Trophoblast cell (in vitro differentiated cells and primary cell): ENCODE results near the gene PARVA.
A peak's percentile ranks its signal among the peaks of the same experiment; 100 is the strongest.

Source experiments
- DNase-seq, 2 donors: peaks; one replicate each; pipeline ENCODE4 v3.0.0-alpha.2; 2016
- H2AFZ ChIP-seq: 2 replicates; pipeline ENCODE4 v1.6.1; 2013; ENCODE audit warnings: low read length, moderate library complexity, mild to moderate bottlenecking; ENCODE audit not compliant: insufficient read depth, poor library complexity
- H2AK5ac ChIP-seq: 2 replicates; pipeline ENCODE4 v1.6.1; 2013; ENCODE audit warnings: mild to moderate bottlenecking, low read length
- H2BK120ac ChIP-seq: 2 replicates; pipeline ENCODE4 v1.6.1; 2013; ENCODE audit warnings: low read length, mild to moderate bottlenecking, moderate library complexity; ENCODE audit not compliant: insufficient read depth, poor library complexity
- H2BK12ac ChIP-seq: 2 replicates; pipeline ENCODE4 v1.6.1; 2013; ENCODE audit warnings: mild to moderate bottlenecking, low read length, moderate library complexity
- H2BK5ac ChIP-seq: 2 replicates; pipeline ENCODE4 v1.6.1; 2013; ENCODE audit warnings: low read length, low read depth, moderate library complexity, mild to moderate bottlenecking; ENCODE audit not compliant: poor library complexity
- H3K14ac ChIP-seq: 2 replicates; pipeline ENCODE4 v1.6.1; 2013; ENCODE audit warnings: mild to moderate bottlenecking, low read length
- H3K18ac ChIP-seq: 2 replicates; pipeline ENCODE4 v1.6.1; 2013; ENCODE audit warnings: mild to moderate bottlenecking, low read length
- H3K23ac ChIP-seq: 2 replicates; pipeline ENCODE4 v1.6.1; 2013; ENCODE audit warnings: low read length
- H3K27ac ChIP-seq: 2 replicates; pipeline ENCODE4 v1.5.1; 2013; ENCODE audit warnings: low read depth, mild to moderate bottlenecking, inconsistent platforms, low read length, moderate library complexity
- H3K27me3 ChIP-seq: 2 replicates; pipeline ENCODE4 v1.6.1; 2013; ENCODE audit warnings: inconsistent platforms, mild to moderate bottlenecking, low read length, moderate library complexity; ENCODE audit not compliant: insufficient read depth
- H3K36me3 ChIP-seq, 2 experiments: 1 replicate in 1 of 2; 2 replicates in 1 of 2; pipeline ENCODE4 v1.6.1; 2013; ENCODE audit warnings: low read length in 2 of 2, mild to moderate bottlenecking in 2 of 2, moderate library complexity in 1 of 2; ENCODE audit not compliant: insufficient read depth in 2 of 2, control insufficient read depth in 1 of 2
- H3K4ac ChIP-seq: 2 replicates; pipeline ENCODE4 v1.6.1; 2013; ENCODE audit warnings: low read depth, mild to moderate bottlenecking, low read length, moderate library complexity
- H3K4me1 ChIP-seq, 2 experiments: 1 replicate in 1 of 2; 2 replicates in 1 of 2; pipeline ENCODE4 v1.6.1; 2013; ENCODE audit warnings: low read length in 2 of 2, mild to moderate bottlenecking in 2 of 2, moderate library complexity in 1 of 2; ENCODE audit not compliant: insufficient read depth in 2 of 2, control insufficient read depth in 1 of 2
- H3K4me2 ChIP-seq: 2 replicates; pipeline ENCODE4 v1.6.1; 2013; ENCODE audit warnings: inconsistent platforms, mild to moderate bottlenecking, low read length, moderate library complexity
- H3K4me3 ChIP-seq: 2 replicates; pipeline ENCODE4 v1.5.1; 2013; ENCODE audit warnings: mild to moderate bottlenecking, low read depth, low read length, inconsistent platforms
- H3K79me1 ChIP-seq: one replicate; pipeline ENCODE4 v1.6.1; 2013; ENCODE audit warnings: low read length
- H3K79me2 ChIP-seq: 2 replicates; pipeline ENCODE4 v1.6.1; 2013; ENCODE audit warnings: low read length, mild to moderate bottlenecking; ENCODE audit not compliant: control insufficient read depth, insufficient read depth, poor library complexity
- H3K9ac ChIP-seq: 2 replicates; pipeline ENCODE4 v1.6.1; 2013; ENCODE audit warnings: mild to moderate bottlenecking, low read length
- H3K9me3 ChIP-seq: 2 replicates; pipeline ENCODE4 v1.6.1; 2013; ENCODE audit warnings: low read depth, mild to moderate bottlenecking, control low read depth, inconsistent platforms, low read length; ENCODE audit not compliant: insufficient read depth
- H4K12ac ChIP-seq: 2 replicates; pipeline ENCODE4 v1.6.1; 2013; ENCODE audit warnings: low read depth, mild to moderate bottlenecking, low read length, moderate library complexity
- H4K8ac ChIP-seq: 2 replicates; pipeline ENCODE4 v1.6.1; 2013; ENCODE audit warnings: low read depth, mild to moderate bottlenecking, low read length, moderate library complexity
- H4K91ac ChIP-seq: one replicate; pipeline ENCODE4 v1.6.1; 2013; ENCODE audit warnings: low read depth, mild to moderate bottlenecking, low read length, moderate library complexity
- WGBS: extraction: QIAGEN DNeasy Blood & Tissue Kit; methylation state at CpG from one replicate; pipeline ENCODE4 v1.1.7; 2013; ENCODE audit warnings: missing lambda C conversion rate; ENCODE audit not compliant: insufficient read length, insufficient coverage; ENCODE audit errors: extremely low coverage; 5-methylcytosine and 5-hydroxymethylcytosine counted together

PARVA gene

GRCh38 chr11:12420706-12421105 is 43.3 kb downstream of the PARVA start:
- Histone ChIP-seq H2AK5ac (no peak overlapping the region), H2BK12ac (no peak overlapping the region), H2AFZ (no peak overlapping the region), H3K4me3 (no peak overlapping the region), H4K91ac (no peak overlapping the region), H3K4me1 (peaks cover 7 to 12% of the 10 kb centered on the region in 2 experiments), H3K27me3 (no peaks in the 10 kb centered on the region), H2BK5ac (no peak overlapping the region), H3K18ac (no peak overlapping the region), H3K79me2 (peaks cover 7% of the 10 kb centered on the region), H4K8ac (no peak overlapping the region), H3K79me1 (peaks cover 9% of the 10 kb centered on the region), H3K4me2 (no peak overlapping the region), H3K27ac (no peak overlapping the region), H3K9ac (no peak overlapping the region), H3K9me3 (no peaks in the 10 kb centered on the region), H3K4ac (no peak overlapping the region), H4K12ac (no peak overlapping the region), H3K14ac (no peak overlapping the region), H3K36me3 (no peaks in the 10 kb centered on the region), H2BK120ac (no peak overlapping the region), H3K23ac (no peak overlapping the region)
- no peak for DNase-seq
- WGBS, result no CpG with 5 or more reads among the region's 6 CpGs

DNA sequence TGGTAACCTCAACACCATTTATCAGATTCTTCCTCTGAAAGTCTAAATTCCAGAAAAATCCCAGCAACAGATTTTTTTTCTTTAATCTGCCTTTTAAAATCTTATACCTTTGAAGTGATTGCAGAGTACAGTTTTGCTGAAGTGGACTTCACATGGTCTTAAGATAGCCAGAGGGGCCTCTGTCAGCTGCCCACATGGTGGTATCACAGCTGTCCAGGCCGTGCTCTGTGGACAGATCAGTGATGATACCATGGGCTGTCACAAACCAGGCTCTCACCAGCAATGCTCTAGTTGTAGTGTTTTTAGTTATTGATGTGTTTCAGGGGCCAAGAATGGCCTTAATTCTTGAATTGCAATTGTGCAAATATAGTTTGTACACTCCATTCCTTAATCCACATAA is 44.0 kb downstream of the PARVA start:
- Histone ChIP-seq H2AFZ (no peak overlapping the region), H3K4me3 (no peak overlapping the region), H3K4me2 (no peak overlapping the region), H2BK120ac (no peak overlapping the region), H4K8ac (no peak overlapping the region), H3K4me1 (peaks cover 7 to 10% of the 10 kb centered on the region in 2 experiments), H4K91ac (no peak overlapping the region), H2BK12ac (no peak overlapping the region), H3K27me3 (no peaks in the 10 kb centered on the region), H3K79me2 (peaks cover 7% of the 10 kb centered on the region), H4K12ac (no peak overlapping the region), H3K9ac (no peak overlapping the region), H3K27ac (no peak overlapping the region), H3K23ac (no peak overlapping the region), H3K4ac (no peak overlapping the region), H3K79me1 (peaks cover 8% of the 10 kb centered on the region), H3K9me3 (no peaks in the 10 kb centered on the region), H3K18ac (no peak overlapping the region), H3K36me3 (peaks cover 0 to 2% of the 10 kb centered on the region in 2 experiments), H2AK5ac (no peak overlapping the region), H3K14ac (no peak overlapping the region), H2BK5ac (no peak overlapping the region)
- DNase-seq, result peak; percentile 54 to 78
- no CpG with 5 or more reads among the region's 1 CpG for WGBS

DNA sequence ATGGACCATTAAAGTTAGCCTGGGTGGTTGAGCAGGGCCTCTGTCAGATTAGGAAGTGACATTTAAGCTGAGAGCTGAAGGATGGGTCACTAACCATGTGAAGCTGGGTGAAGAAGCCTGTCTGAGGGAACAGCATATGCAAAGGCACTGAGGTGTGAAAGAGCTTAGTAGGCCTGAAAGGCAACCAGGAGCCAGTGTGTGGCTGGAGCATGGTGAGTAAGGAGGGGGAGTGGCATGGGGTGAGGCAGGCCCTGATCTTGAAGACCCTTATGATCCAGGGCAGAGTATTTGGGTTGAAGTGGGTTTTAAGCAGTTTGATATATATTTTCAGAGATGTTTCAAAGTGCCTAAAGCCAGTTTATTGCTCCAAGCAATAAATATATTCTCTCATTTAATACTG is 48.8 kb downstream of the PARVA start:
- no peak for DNase-seq
- Histone ChIP-seq H2BK12ac (no peak overlapping the region), H4K91ac (no peak overlapping the region), H3K27ac (no peak overlapping the region), H4K8ac (no peak overlapping the region), H2AFZ (no peak overlapping the region), H2BK5ac (no peak overlapping the region), H2AK5ac (no peak overlapping the region), H3K18ac (peak overlapping the region; percentile 50), H3K79me2 (no peaks in the 10 kb centered on the region), H3K79me1 (no peaks in the 10 kb centered on the region), H3K4me3 (no peak overlapping the region), H3K14ac (no peak overlapping the region), H3K4me1 (peaks cover 2 to 3% of the 10 kb centered on the region in 2 experiments), H2BK120ac (no peak overlapping the region), H3K4me2 (no peak overlapping the region), H3K9me3 (no peaks in the 10 kb centered on the region), H4K12ac (no peak overlapping the region), H3K23ac (no peak overlapping the region), H3K27me3 (no peaks in the 10 kb centered on the region), H3K4ac (peak overlapping the region; percentile 37), H3K9ac (no peak overlapping the region), H3K36me3 (peaks cover 0 to 2% of the 10 kb centered on the region in 2 experiments)

DNA sequence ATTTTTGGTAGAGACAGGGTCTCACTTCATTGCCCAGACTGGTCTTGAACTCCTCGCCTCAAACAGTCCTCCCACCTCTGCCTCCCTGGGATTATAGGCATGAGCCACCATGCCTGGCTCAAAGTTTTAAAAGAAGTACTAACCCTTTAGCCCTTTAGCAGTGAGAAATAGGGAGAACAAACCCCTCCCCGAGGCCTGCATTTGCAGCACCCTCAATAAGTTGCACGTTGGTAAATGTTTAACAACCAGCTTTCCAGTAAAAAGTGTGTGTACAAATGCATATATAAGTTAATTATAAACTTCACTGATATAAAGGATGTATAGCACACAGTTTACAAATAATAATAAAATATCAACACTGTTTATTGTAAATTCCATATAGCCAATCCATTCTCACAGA is 51.8 kb downstream of the PARVA start:
- no peak overlapping the region for H3K23ac ChIP-seq
- no peak overlapping the region for H3K14ac ChIP-seq
- H3K9ac ChIP-seq, result no peak overlapping the region
- H3K4me2 ChIP-seq, result no peak overlapping the region
- peak overlapping the region; percentile 39 for H3K4ac ChIP-seq
- no peaks in the 10 kb centered on the region for H3K9me3 ChIP-seq
- no peak overlapping the region for H2BK5ac ChIP-seq
- no peak overlapping the region for H3K18ac ChIP-seq
- H3K27me3 ChIP-seq, result no peaks in the 10 kb centered on the region
- H3K79me2 ChIP-seq, result peaks cover 2% of the 10 kb centered on the region
- H2BK12ac ChIP-seq, result no peak overlapping the region
- no peak overlapping the region for H2AFZ ChIP-seq
- H4K91ac ChIP-seq, result no peak overlapping the region
- no peak overlapping the region for H3K4me3 ChIP-seq
- H3K27ac ChIP-seq, result no peak overlapping the region
- no peak overlapping the region for H2BK120ac ChIP-seq
- H3K79me1 ChIP-seq, result peaks cover 3% of the 10 kb centered on the region
- no peak overlapping the region for H2AK5ac ChIP-seq
- no peak for DNase-seq
- no CpG with 5 or more reads among the region's 3 CpGs for WGBS
- H3K4me1 ChIP-seq, result peaks cover 9 to 11% of the 10 kb centered on the region in 2 experiments
- H4K12ac ChIP-seq, result no peak overlapping the region
- H3K36me3 ChIP-seq, result peaks cover 0 to 2% of the 10 kb centered on the region in 2 experiments
- H4K8ac ChIP-seq, result no peak overlapping the region
